OCI-LY3 (cell line): ENCODE measurements around the gene CALML6.
A peak's percentile ranks its signal among the peaks of the same experiment; 100 is the strongest.

Experiments used
- H2AFZ ChIP-seq: fragments of 200-600, 300-600 bp; shearing (Covaris generic); 2 replicates; pipeline ENCODE4 v1.6.0; 2014; ENCODE audit warnings: antibody characterized with exemption, low read depth, low read length
- H3K27ac ChIP-seq: fragments of 200-600, 300-600 bp; sonication (generic); 2 replicates; pipeline ENCODE4 v1.5.1; 2014; ENCODE audit warnings: mild to moderate bottlenecking, low read length, moderate library complexity, mixed read lengths
- H3K27me3 ChIP-seq: fragments of 200-600, 300-600 bp; sonication (generic); 2 replicates; pipeline ENCODE4 v1.6.1; 2014; ENCODE audit warnings: low read depth, low read length, mixed read lengths
- H3K36me3 ChIP-seq: fragments of 200-600, 300-600 bp; sonication (generic); replicated peaks from 2 replicates; pipeline ENCODE3; 2014; ENCODE audit warnings: low read depth, low read length, mixed read lengths
- H3K4me1 ChIP-seq: fragments of 300-600, 200-600 bp; sonication (generic); 2 replicates; pipeline ENCODE4 v1.6.1; 2014; ENCODE audit warnings: low read length, mixed read lengths
- H3K4me2 ChIP-seq: fragments of 200-600, 300-600 bp; sonication (generic); 2 replicates; pipeline ENCODE4 v1.6.1; 2014; ENCODE audit warnings: low read length, mixed read lengths
- H3K4me3 ChIP-seq: fragments of 300-600, 200-600 bp; sonication (generic); 2 replicates; pipeline ENCODE4 v1.5.1; 2014; ENCODE audit warnings: antibody characterized with exemption, mild to moderate bottlenecking, low read length, moderate library complexity
- H3K79me2 ChIP-seq: fragments of 300-600, 200-600 bp; shearing (Covaris generic); 2 replicates; pipeline ENCODE4 v1.6.1; 2014; ENCODE audit warnings: mild to moderate bottlenecking, low read length, mixed read lengths
- H3K9ac ChIP-seq: fragments of 300-600, 200-600 bp; shearing (Covaris generic); 2 replicates; pipeline ENCODE4 v1.6.0; 2014; ENCODE audit warnings: mild to moderate bottlenecking, low read length, moderate library complexity
- H3K9me3 ChIP-seq: fragments of 200-600, 300-600 bp; shearing (Covaris generic); 2 replicates; pipeline ENCODE4 v1.6.1; 2014; ENCODE audit warnings: low read length, mixed read lengths; ENCODE audit not compliant: insufficient read depth
- H4K20me1 ChIP-seq: fragments of 200-600, 300-600 bp; sonication (generic); 2 replicates; pipeline ENCODE4 v1.6.1; 2016; ENCODE audit warnings: low read length, mixed read lengths; ENCODE audit not compliant: insufficient read depth
- EZH2phosphoT487 ChIP-seq: fragments of 200-600 bp; shearing (Covaris generic); IDR thresholded peaks from 2 replicates; pipeline ENCODE4 v1.6.1; 2018; ENCODE audit warnings: antibody characterized with exemption, mixed run types, low read depth
- TF ChIP-seq, protein P1 (sequence below): fragments of 200-600, 300-600 bp; sonication (generic); IDR thresholded peaks from 2 replicates; pipeline ENCODE4 v1.5.1; 2014; ENCODE audit warnings: antibody characterized with exemption, low read length, low read depth

The CALML6 gene

DNA sequence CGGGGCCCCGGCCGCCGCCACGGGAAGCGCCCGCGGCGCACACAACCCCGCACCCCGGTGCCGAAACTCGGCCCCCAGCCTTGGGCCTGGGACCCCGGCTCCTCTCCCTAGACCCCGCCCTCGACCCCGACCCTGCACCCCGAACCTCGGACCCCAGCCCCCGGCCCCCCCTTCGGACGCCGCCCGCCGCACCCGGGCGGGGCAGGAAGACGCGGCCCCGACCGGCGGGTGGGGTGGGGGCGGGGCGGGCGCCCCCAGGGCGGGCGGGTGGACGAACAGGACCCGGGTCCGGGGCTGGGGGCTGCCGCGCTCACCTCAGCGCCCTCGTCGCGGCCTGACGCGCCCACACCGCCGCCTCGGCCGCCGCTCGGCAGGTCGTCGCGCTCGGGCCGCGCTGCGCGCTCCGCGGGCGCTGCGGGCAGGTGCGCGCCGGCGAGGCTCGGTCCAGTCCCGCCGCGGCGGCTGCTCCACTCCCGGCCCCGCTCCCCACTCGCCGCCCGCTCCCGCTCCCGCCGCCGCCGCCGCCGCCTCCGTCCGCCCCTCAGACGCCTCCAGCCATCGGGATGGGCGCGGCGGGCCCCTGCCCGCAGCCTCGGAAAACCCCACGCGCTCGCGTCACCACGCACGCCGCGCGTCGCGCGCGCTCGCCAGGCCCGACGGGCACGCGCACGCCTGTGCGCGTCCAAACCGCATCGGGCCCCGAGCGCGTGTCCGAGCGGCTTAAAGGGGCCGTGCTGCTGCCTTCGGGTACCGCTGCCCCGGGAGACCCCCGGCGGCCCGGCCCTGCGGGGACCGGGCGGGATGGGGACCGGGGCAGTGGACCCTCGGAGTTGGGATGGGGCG is 24.3 kb upstream of the CALML6 start, which contains the start of gene GNB1:
TSS of gene GNB1 (minus strand) at position 582 of the 843 bp plus-strand sequence. CDS start 65,634 bp downstream, outside the sequence.
- Histone ChIP-seq H3K27me3 (peaks cover 13% of the 10 kb centered on the region), H3K27ac (peak within 1 kb of the TSS; percentile 65), H3K4me3 (peak within 1 kb of the TSS; percentile 93), H3K79me2 (peaks cover 57% of the 10 kb centered on the region), H2AFZ (peak within 1 kb of the TSS; percentile 48; the same call in 1 of the 2 replicates), H3K4me1 (peaks cover 32% of the 10 kb centered on the region), H4K20me1 (peaks cover 42% of the 10 kb centered on the region), H3K36me3 (peaks cover 15% of the 10 kb centered on the region), H3K4me2 (peak within 1 kb of the TSS; percentile 99), H3K9me3 (no peaks in the 10 kb centered on the region), H3K9ac (peak within 1 kb of the TSS; percentile 92)
- TF ChIP-seq EZH2phosphoT487 = no peak
- TF ChIP-seq, protein P1, sequence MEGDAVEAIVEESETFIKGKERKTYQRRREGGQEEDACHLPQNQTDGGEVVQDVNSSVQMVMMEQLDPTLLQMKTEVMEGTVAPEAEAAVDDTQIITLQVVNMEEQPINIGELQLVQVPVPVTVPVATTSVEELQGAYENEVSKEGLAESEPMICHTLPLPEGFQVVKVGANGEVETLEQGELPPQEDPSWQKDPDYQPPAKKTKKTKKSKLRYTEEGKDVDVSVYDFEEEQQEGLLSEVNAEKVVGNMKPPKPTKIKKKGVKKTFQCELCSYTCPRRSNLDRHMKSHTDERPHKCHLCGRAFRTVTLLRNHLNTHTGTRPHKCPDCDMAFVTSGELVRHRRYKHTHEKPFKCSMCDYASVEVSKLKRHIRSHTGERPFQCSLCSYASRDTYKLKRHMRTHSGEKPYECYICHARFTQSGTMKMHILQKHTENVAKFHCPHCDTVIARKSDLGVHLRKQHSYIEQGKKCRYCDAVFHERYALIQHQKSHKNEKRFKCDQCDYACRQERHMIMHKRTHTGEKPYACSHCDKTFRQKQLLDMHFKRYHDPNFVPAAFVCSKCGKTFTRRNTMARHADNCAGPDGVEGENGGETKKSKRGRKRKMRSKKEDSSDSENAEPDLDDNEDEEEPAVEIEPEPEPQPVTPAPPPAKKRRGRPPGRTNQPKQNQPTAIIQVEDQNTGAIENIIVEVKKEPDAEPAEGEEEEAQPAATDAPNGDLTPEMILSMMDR = no peak

DNA sequence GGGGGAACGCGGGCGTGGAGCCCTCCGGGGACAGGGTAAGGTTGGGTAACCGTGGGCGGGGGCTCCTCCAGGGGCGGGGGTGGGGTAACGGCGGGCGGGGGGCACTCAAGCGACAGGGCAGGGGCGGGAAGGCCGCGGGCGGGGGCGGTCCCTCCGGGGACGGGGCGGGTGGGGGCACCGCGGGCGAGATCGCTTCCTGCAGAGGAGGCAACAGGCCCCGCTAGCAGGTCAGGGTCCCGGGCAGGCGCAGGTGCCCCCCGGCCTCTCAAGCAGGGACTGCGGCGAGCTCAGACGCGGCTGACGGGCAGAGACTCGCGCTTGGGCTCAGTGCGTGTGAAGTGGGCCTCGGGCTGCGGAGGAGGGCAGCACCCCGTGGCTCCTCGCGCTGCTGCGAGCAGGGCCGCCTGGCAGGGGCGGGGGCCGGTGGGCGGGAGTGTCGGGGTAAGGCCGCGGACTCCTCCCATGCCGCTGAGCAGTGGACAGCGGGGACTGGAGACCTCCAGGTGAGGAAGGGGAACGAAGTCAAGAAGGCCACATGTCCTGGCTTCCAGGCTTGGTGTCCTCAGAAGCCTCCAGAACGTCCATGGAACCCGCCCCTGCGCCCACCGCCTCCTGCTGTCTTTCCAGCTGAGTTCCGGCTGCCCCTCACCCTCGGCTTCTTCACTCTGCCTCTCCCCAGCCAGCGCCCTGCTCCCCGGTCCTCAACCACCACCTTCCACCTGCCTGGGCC is 23.5 kb upstream of the CALML6 start:
- Histone ChIP-seq H3K9me3 (no peaks in the 10 kb centered on the region), H4K20me1 (peaks cover 34% of the 10 kb centered on the region), H2AFZ (peak overlapping the region; percentile 48; the same call in 1 of the 2 replicates), H3K4me1 (peaks cover 37% of the 10 kb centered on the region), H3K4me3 (peak overlapping the region; percentile 93), H3K36me3 (peaks cover 13% of the 10 kb centered on the region), H3K27me3 (peaks cover 21% of the 10 kb centered on the region), H3K79me2 (peaks cover 49% of the 10 kb centered on the region), H3K4me2 (peak overlapping the region; percentile 99), H3K9ac (peak overlapping the region; percentile 92), H3K27ac (peak overlapping the region; percentile 41; the same call in 1 of the 2 replicates)
- TF ChIP-seq EZH2phosphoT487 = no peak
- TF ChIP-seq, protein P1 = no peak

DNA sequence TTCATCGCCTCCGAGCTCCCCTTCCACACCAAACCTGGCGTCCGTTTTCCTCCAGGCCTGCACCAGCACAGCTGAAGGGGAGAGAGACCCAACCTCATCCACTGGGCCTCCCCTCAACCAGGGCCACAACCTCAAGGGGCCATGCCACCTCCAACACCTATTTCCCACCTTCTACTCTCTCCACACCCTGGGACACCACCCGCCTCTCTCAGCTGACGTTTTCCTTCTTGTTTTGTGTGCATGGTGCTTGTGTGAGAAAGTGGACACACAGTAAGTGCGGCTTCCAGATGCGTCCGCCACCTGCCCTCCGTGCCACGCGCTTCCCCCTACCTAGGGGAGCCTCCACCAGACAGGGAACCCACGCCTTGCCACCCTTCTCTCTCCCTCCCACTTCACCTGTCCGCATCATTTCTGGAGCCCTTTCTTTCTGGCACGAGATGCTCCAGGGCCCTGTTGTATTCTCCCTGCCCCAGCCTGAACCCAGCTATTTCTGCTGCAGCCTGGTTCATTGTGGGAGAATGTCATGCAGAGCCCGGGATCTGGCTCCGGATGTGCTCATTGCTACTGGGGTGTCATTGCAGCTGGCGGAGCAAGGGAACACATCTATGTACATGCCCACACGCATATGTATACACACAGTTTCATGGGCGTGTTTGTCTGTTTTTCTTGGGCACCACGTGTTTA is 22.8 kb upstream of the CALML6 start:
- peaks cover 25% of the 10 kb centered on the region for H3K27me3 ChIP-seq
- H4K20me1 ChIP-seq = peaks cover 27% of the 10 kb centered on the region
- H3K27ac ChIP-seq = no peak overlapping the region
- H3K36me3 ChIP-seq = peaks cover 10% of the 10 kb centered on the region
- peaks cover 42% of the 10 kb centered on the region for H3K79me2 ChIP-seq
- peak overlapping the region; percentile 99 for H3K4me2 ChIP-seq
- H3K4me3 ChIP-seq = peak overlapping the region; percentile 93
- no peak overlapping the region for H2AFZ ChIP-seq
- H3K4me1 ChIP-seq = peaks cover 37% of the 10 kb centered on the region
- H3K9ac ChIP-seq = peak overlapping the region; percentile 84
- TF ChIP-seq, protein P1 = no peak
- no peak for TF ChIP-seq EZH2phosphoT487
- no peaks in the 10 kb centered on the region for H3K9me3 ChIP-seq
